ENCODE results near the gene VPS37D. TPM values are rescaled to one million over a fixed set of nuclear protein-coding genes. Genes with fewer than 3 reads are reported as not detected.

VPS37D gene
- total RNA-seq, 1 donor from 2014 or later, result 17.2 TPM

DNA sequence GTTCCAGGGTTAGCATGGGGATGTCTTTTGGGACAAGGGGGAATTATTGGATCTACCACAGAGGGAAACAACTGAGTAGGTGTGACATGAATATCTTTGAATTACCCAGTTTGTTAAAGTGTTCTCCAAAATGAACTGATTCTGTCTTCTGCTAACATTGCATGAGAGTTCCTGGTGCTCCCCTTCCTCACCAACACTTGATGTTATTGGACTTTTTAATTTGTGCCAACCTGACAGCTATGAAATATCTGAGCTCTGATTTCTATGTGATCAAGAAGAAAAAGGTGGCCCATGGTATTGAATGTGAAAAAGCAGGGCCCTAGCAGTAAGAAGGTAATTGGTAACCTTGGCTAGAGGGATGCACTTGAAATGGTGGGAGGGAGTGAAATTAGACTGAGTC is 4.6 kb upstream of the VPS37D start:
- Mint-ChIP-seq H3K27me3 (ENCODE audit: unreplicated experiment) (peaks cover 13% of the 10 kb centered on the region), H3K4me3 (ENCODE audit: unreplicated experiment) (no peak overlapping the region), H3K27ac (ENCODE audit: unreplicated experiment) (no peak overlapping the region), H3K4me1 (ENCODE audit: low read depth, unreplicated experiment) (no peaks in the 10 kb centered on the region), H3K9me3 (ENCODE audit: unreplicated experiment) (peaks cover 2% of the 10 kb centered on the region), H3K36me3 (ENCODE audit: unreplicated experiment) (peaks cover 5% of the 10 kb centered on the region)
- no peak for TF ChIP-seq CTCF (IDR thresholded peaks at IDR 0.05; ENCODE audit: partially characterized antibody, unreplicated experiment)
- DNase-seq, result no peak

- no peaks in the 10 kb centered on the region for H3K9me3 Mint-ChIP-seq (ENCODE audit: unreplicated experiment)
- DNase-seq, result peak; percentile 66
- H3K27ac Mint-ChIP-seq (ENCODE audit: unreplicated experiment), result peak overlapping the region; percentile 92
- peaks cover under 1% of the 10 kb centered on the region for H3K36me3 Mint-ChIP-seq (ENCODE audit: unreplicated experiment)
- peak overlapping the region; percentile 94 for H3K4me3 Mint-ChIP-seq (ENCODE audit: unreplicated experiment)
- peaks cover 22% of the 10 kb centered on the region for H3K27me3 Mint-ChIP-seq (ENCODE audit: unreplicated experiment)
- H3K4me1 Mint-ChIP-seq (ENCODE audit: low read depth, unreplicated experiment), result peaks cover 2% of the 10 kb centered on the region
- no peak for TF ChIP-seq CTCF (IDR thresholded peaks at IDR 0.05; ENCODE audit: partially characterized antibody, unreplicated experiment)
Measured at GRCh38 chr7:73668103-73668885, 663 bp downstream of the VPS37D start.

GRCh38 chr7:73668886-73669230 is 1.2 kb downstream of the VPS37D start:
- TF ChIP-seq CTCF (IDR thresholded peaks at IDR 0.05; ENCODE audit: partially characterized antibody, unreplicated experiment), result no peak
- DNase-seq, result no peak
- Mint-ChIP-seq H3K27me3 (ENCODE audit: unreplicated experiment) (peaks cover 21% of the 10 kb centered on the region), H3K9me3 (ENCODE audit: unreplicated experiment) (no peaks in the 10 kb centered on the region), H3K27ac (ENCODE audit: unreplicated experiment) (peak overlapping the region; percentile 92), H3K4me1 (ENCODE audit: low read depth, unreplicated experiment) (peaks cover 2% of the 10 kb centered on the region), H3K36me3 (ENCODE audit: unreplicated experiment) (no peaks in the 10 kb centered on the region), H3K4me3 (ENCODE audit: unreplicated experiment) (peak overlapping the region; percentile 94)

DNA sequence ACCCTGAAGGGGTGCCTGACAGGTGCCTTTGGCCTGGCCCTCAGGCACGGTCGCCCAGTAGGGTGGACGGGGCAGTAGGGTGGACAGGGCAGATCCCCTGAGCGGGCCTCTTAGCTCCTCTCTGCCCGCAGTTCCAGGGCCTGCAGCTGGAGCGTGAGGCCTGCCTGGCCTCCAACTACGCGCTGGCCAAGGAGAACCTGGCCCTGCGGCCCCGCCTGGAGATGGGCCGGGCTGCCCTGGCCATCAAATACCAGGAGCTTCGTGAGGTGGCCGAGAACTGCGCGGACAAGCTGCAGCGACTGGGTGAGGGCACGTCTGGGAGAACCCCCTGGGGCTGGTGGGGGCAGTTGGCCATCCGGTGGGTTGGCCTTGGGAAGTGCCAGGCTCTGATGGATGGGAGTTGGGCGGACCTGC is 1.7 kb downstream of the VPS37D start:
- no peak for TF ChIP-seq CTCF (IDR thresholded peaks at IDR 0.05; ENCODE audit: partially characterized antibody, unreplicated experiment)
- H3K9me3 Mint-ChIP-seq (ENCODE audit: unreplicated experiment), result no peaks in the 10 kb centered on the region
- no peaks in the 10 kb centered on the region for H3K36me3 Mint-ChIP-seq (ENCODE audit: unreplicated experiment)
- H3K27me3 Mint-ChIP-seq (ENCODE audit: unreplicated experiment), result peaks cover 18% of the 10 kb centered on the region
- peaks cover 2% of the 10 kb centered on the region for H3K4me1 Mint-ChIP-seq (ENCODE audit: low read depth, unreplicated experiment)
- peak overlapping the region; percentile 52 for H3K4me3 Mint-ChIP-seq (ENCODE audit: unreplicated experiment)
- no peak overlapping the region for H3K27ac Mint-ChIP-seq (ENCODE audit: unreplicated experiment)
- DNase-seq, result no peak

- Mint-ChIP-seq H3K36me3 (ENCODE audit: unreplicated experiment) (no peaks in the 10 kb centered on the region), H3K27ac (ENCODE audit: unreplicated experiment) (no peak overlapping the region), H3K4me3 (ENCODE audit: unreplicated experiment) (peak overlapping the region; percentile 52), H3K9me3 (ENCODE audit: unreplicated experiment) (no peaks in the 10 kb centered on the region), H3K27me3 (ENCODE audit: unreplicated experiment) (peaks cover 16% of the 10 kb centered on the region), H3K4me1 (ENCODE audit: low read depth, unreplicated experiment) (peaks cover 2% of the 10 kb centered on the region)
- TF ChIP-seq CTCF (IDR thresholded peaks at IDR 0.05; ENCODE audit: partially characterized antibody, unreplicated experiment), result no peak
- DNase-seq, result no peak
Measured at GRCh38 chr7:73669858-73670385, 2.3 kb downstream of the VPS37D start.
